HEK293 (cell line): Measurements from ENCODE around the gene ZNF710.

Source experiments
- KLF7 ChIP-seq: fragments of 450-650 bp; formaldehyde crosslinking; IDR thresholded peaks from 2 replicates; pipeline ENCODE4 v1.5.1; 2016; ENCODE audit warnings: missing biosample characterization, missing genetic modification characterization, borderline replicate concordance
- PRDM2 ChIP-seq: fragments of 450-650 bp; formaldehyde crosslinking; IDR thresholded peaks from 2 replicates; pipeline ENCODE4 v1.5.1; 2016; ENCODE audit warnings: missing biosample characterization, missing genetic modification characterization, borderline replicate concordance
- TRIM28 ChIP-seq: IDR thresholded peaks from 2 replicates; pipeline ENCODE4 v1.6.1; 2011; ENCODE audit warnings: low read length, control low read depth, borderline replicate concordance
- ZBTB44 ChIP-seq: fragments of 450-650 bp; IDR thresholded peaks from 2 replicates; pipeline ENCODE4 v1.5.1; 2018; ENCODE audit warnings: missing biosample characterization, mild to moderate bottlenecking, missing genetic modification characterization
- ZNF26 ChIP-seq: fragments of 450-650 bp; formaldehyde crosslinking; IDR thresholded peaks from 2 replicates; pipeline ENCODE4 v1.5.1; 2016; ENCODE audit warnings: missing biosample characterization, missing genetic modification characterization
- ZNF280C ChIP-seq: fragments of 450-650 bp; formaldehyde crosslinking; IDR thresholded peaks from 2 replicates; pipeline ENCODE4 v1.5.1; 2016; ENCODE audit warnings: missing biosample characterization, missing genetic modification characterization
- ZNF518A ChIP-seq: fragments of 450-650 bp; formaldehyde crosslinking; conservative IDR thresholded peaks from 2 replicates; pipeline ENCODE4 v1.5.1; 2016; ENCODE audit warnings: low read depth, missing biosample characterization, missing genetic modification characterization
- ZNF548 ChIP-seq: fragments of 450-650 bp; formaldehyde crosslinking; IDR thresholded peaks from 2 replicates; pipeline ENCODE4 v1.5.1; 2016; ENCODE audit warnings: missing biosample characterization, missing genetic modification characterization
- ZNF558 ChIP-seq: fragments of 450-650 bp; formaldehyde crosslinking; IDR thresholded peaks from 2 replicates; pipeline ENCODE4 v1.5.1; 2016; ENCODE audit warnings: missing biosample characterization, missing genetic modification characterization
- ZNF585B ChIP-seq: fragments of 450-650 bp; formaldehyde crosslinking; IDR thresholded peaks from 2 replicates; pipeline ENCODE4 v1.5.1; 2016; ENCODE audit warnings: missing biosample characterization, missing genetic modification characterization
- ZSCAN18 ChIP-seq: fragments of 450-650 bp; formaldehyde crosslinking; IDR thresholded peaks from 2 replicates; pipeline ENCODE4 v1.5.1; 2016; ENCODE audit warnings: missing biosample characterization, missing genetic modification characterization
- ZXDB ChIP-seq: fragments of 450-650 bp; formaldehyde crosslinking; IDR thresholded peaks from 2 replicates; pipeline ENCODE4 v1.5.1; 2016; ENCODE audit warnings: missing biosample characterization, missing genetic modification characterization

Gene ZNF710

GRCh38 chr15:90044916-90045371 lies 43.8 kb downstream of the ZNF710 start (continued):
- TF ChIP-seq ZNF548 (tag by site-specific recombination) (no peak), ZNF585B (tag by site-specific recombination) (no peak), ZNF558 (tag by site-specific recombination) (no peak), ZNF26 (tag by site-specific recombination) (no peak), PRDM2 (no peak), ZBTB44 (tag by site-specific recombination) (no peak), ZSCAN18 (tag by site-specific recombination) (no peak), TRIM28 (no peak), ZXDB (tag by site-specific recombination) (no peak), KLF7 (tag by site-specific recombination) (no peak), ZNF280C (no peak), ZNF518A (no peak)
- TF ChIP-seq, all 188 proteins: peak for 8
